Aorta (tissue), 5 donors: ENCODE measurements around the gene MAP1B. TPM values are rescaled to one million over a fixed set of nuclear protein-coding genes. Genes with fewer than 3 reads are reported as not detected.

Source experiments
- ATAC-seq: fragments of 200-7000 bp; cut with Tn5 transposase; one replicate; pipeline ENCODE4 v1.9.1; 2022; ENCODE audit warnings: moderate library complexity; ENCODE audit not compliant: low FRiP score
- DNase-seq, 2 donors: peaks; one replicate each; pipeline ENCODE4 v3.0.0-alpha.2; 2020
- H3K27ac ChIP-seq, 2 donors: one replicate each; pipeline ENCODE4 v1.5.1; 2013; ENCODE audit warnings: low read length in 2 of 2, mild to moderate bottlenecking in 2 of 2, moderate library complexity in 2 of 2, control low read depth in 1 of 2, inconsistent platforms in 1 of 2, low read depth in 1 of 2
- H3K27me3 ChIP-seq, 2 donors: one replicate each; pipeline ENCODE4 v1.6.1; 2013; ENCODE audit warnings: control low read depth in 1 of 2, low read length in 1 of 2, mild to moderate bottlenecking in 1 of 2, moderate library complexity in 1 of 2; ENCODE audit not compliant: insufficient read depth in 2 of 2, control insufficient read depth in 1 of 2
- H3K36me3 ChIP-seq, 2 donors: one replicate each; pipeline ENCODE4 v1.6.1; 2013; ENCODE audit warnings: control low read depth in 1 of 2, low read length in 1 of 2, mild to moderate bottlenecking in 1 of 2; ENCODE audit not compliant: insufficient read depth in 2 of 2, control insufficient read depth in 1 of 2
- H3K4me1 ChIP-seq, 2 donors: one replicate each; pipeline ENCODE4 v1.6.1; 2013; ENCODE audit warnings: low read length in 2 of 2, control low read depth in 1 of 2, mild to moderate bottlenecking in 1 of 2, moderate library complexity in 1 of 2; ENCODE audit not compliant: insufficient read depth in 2 of 2, control insufficient read depth in 1 of 2
- H3K4me3 ChIP-seq, 2 donors: one replicate each; pipeline ENCODE4 v1.5.1; 2013; ENCODE audit warnings: low read length in 2 of 2, control low read depth in 1 of 2, mild to moderate bottlenecking in 1 of 2
- H3K9me3 ChIP-seq: one replicate; pipeline ENCODE4 v1.6.1; 2013; ENCODE audit warnings: mild to moderate bottlenecking, low read length; ENCODE audit not compliant: control insufficient read depth
- WGBS, 2 donors: extraction: QIAGEN DNeasy Blood & Tissue Kit; methylation state at CpG; one replicate each; pipeline ENCODE4 v1.1.7; 2013; 5-methylcytosine and 5-hydroxymethylcytosine counted together
- intact Hi-C, 2 donors: fragments of 100-400 bp; cut with DNase I; formaldehyde crosslinking; loops; one replicate each; pipeline versions ENCODE4 v1.14.2 to v1.15.0; 2022
- polyA plus RNA-seq, 2 donors: library from polyadenylated mRNA; stranded (reverse); fragments of 200-250 nt; gene quantifications; one replicate each; pipeline ENCODE4 v1.2.3, GENCODE V29; 2013
- total RNA-seq, 2 donors: library from RNA; stranded (reverse); fragmentation: NEBNext Ultra II Directional; extraction: Animal tissue kit (Norgen Biotek cat#: 25700); gene quantifications; one replicate each; pipeline ENCODE4 v1.2.1, GENCODE V29; 2021
- donor health status: healthy with polysubstance abuse.
- donor health status: Bipolar disorder and iron deficiency.
- donor health status: DM: no; HTN: no; CAD: no.
- donor health status: DM: no; HTN: no; CAD: no.
- donor health status: DM: yes; HTN: yes; CAD: no.

Gene MAP1B
- total and polyA plus RNA-seq, 4 donors: 27.2 to 754 (median 224) TPM

- H3K36me3 ChIP-seq: peaks cover 14 to 30% of the 10 kb centered on the region in 2 donors
- H3K4me1 ChIP-seq: peaks cover 0 to 7% of the 10 kb centered on the region in 2 donors
Observed at GRCh38 chr5:72202331-72202825, 95.1 kb downstream of the MAP1B start.

GRCh38 chr5:72203251-72203845 lies 96.1 kb downstream of the MAP1B start:
- no peaks in the 10 kb centered on the region for H3K27me3 ChIP-seq
- DNase-seq (no peak), ATAC-seq (no peak)
- peak overlapping the region in 1 of 2 donors; percentile 21 for H3K27ac ChIP-seq
- 59 to 64% methylated on average over 8 of the region's 8 CpGs for WGBS, 2 donors
- H3K4me1 ChIP-seq: peaks cover 0 to 7% of the 10 kb centered on the region in 2 donors
- H3K4me3 ChIP-seq: no peak overlapping the region
- H3K9me3 ChIP-seq: no peaks in the 10 kb centered on the region
- peaks cover 14 to 26% of the 10 kb centered on the region in 2 donors for H3K36me3 ChIP-seq
- intact Hi-C loops: no loop called here

More at GRCh38 chr5:72202331-72202825, 95.1 kb downstream of the MAP1B start:
- H3K4me3 ChIP-seq: no peak overlapping the region
- H3K9me3 ChIP-seq: no peaks in the 10 kb centered on the region
- no peak for ATAC-seq
- DNase-seq: no peak
- H3K27me3 ChIP-seq: no peaks in the 10 kb centered on the region
- 18 to 34% methylated on average over 3 of the region's 3 CpGs for WGBS, 2 donors
- intact Hi-C loops: no loop called here
- H3K27ac ChIP-seq: peak overlapping the region in 1 of 2 donors; percentile 43

GRCh38 chr5:72204946-72205345 lies 97.7 kb downstream of the MAP1B start:
- Histone ChIP-seq H3K4me1 (peaks cover 0 to 7% of the 10 kb centered on the region in 2 donors), H3K4me3 (no peak overlapping the region), H3K27ac (no peak overlapping the region), H3K9me3 (no peaks in the 10 kb centered on the region), H3K27me3 (no peaks in the 10 kb centered on the region), H3K36me3 (peaks cover 15% of the 10 kb centered on the region in 2 donors)
- ATAC-seq: no peak
- DNase-seq: no peak
- 94% methylated on average over 1 of the region's 1 CpG for WGBS, 2 donors
- intact Hi-C loops: loop anchor here in 1 of 2 donors (5.0 kb wide), 1 partner anchor 102 kb away; no protein-coding TSS in a partner anchor

DNA sequence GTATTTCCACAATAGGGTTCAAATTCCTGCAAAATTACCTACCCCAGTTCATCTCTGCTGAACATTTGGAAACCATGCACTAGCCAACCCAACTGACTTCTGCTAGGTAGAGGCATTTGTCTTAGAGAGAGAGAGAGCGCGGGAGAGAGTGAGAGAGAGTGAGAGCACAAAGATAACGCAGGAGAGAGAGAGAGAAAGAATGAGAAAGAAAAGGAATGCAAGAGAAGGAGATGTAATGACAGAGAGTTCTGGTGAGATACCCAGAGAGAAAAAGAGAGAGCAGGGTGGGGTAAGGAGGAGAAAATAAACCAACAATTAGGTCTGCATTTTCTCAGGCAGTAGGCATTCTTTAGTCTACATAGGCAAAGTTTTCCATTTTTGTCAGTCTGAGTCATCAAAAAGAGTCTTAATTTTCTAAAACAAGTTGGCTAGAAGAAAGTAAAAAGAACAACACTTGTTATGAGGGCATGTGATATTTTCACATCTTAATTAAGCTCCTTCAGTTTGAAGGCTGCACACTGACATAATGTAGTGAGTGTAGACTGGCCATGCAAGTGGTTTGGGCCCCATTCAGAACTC lies 98.2 kb downstream of the MAP1B start:
- Histone ChIP-seq H3K4me1 (peaks cover 3 to 7% of the 10 kb centered on the region in 2 donors), H3K36me3 (peaks cover 13 to 15% of the 10 kb centered on the region in 2 donors), H3K4me3 (no peak overlapping the region), H3K9me3 (no peaks in the 10 kb centered on the region), H3K27ac (no peak overlapping the region), H3K27me3 (no peaks in the 10 kb centered on the region)
- intact Hi-C loops: loop anchor here in 1 of 2 donors (5.0 kb wide), 1 partner anchor 102 kb away; no protein-coding TSS in a partner anchor
- ATAC-seq (no peak), DNase-seq (no peak)
- WGBS, 2 donors: 92 to 94% methylated on average over 3 of the region's 3 CpGs

- Histone ChIP-seq H3K27me3 (no peaks in the 10 kb centered on the region), H3K27ac (no peak overlapping the region), H3K4me3 (no peak overlapping the region), H3K4me1 (peaks cover 3 to 7% of the 10 kb centered on the region in 2 donors), H3K9me3 (no peaks in the 10 kb centered on the region), H3K36me3 (peaks cover 13 to 15% of the 10 kb centered on the region in 2 donors)
- DNase-seq (no peak), ATAC-seq (no peak)
- 48 to 64% methylated on average over 3 of the region's 3 CpGs for WGBS, 2 donors
- intact Hi-C loops: loop anchor here in 1 of 2 donors (5.0 kb wide), 1 partner anchor 101 kb away; no protein-coding TSS in a partner anchor
Observed at GRCh38 chr5:72206160-72206559, 98.9 kb downstream of the MAP1B start.

DNA sequence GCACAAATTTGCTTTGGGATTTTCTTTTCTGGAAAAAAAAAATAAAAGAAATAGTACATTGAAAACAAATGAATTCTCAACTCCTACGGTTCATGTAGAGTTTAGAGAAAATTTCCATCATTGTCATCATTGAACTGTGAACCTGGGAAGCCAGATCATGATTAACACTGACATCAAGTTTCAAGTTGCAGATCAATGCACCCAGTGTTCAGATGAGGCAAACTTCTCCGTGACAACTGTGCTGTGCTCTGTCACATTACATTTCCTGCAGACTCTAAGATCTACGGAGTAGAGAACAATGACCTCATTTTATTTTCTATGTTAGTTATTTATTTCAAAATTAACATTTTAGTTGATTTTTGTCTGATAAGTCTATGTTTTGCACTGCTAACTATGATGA lies 99.7 kb downstream of the MAP1B start:
- Histone ChIP-seq H3K36me3 (peaks cover 13 to 15% of the 10 kb centered on the region in 2 donors), H3K27ac (no peak overlapping the region), H3K4me1 (peaks cover 3 to 13% of the 10 kb centered on the region in 2 donors), H3K9me3 (no peaks in the 10 kb centered on the region), H3K4me3 (no peak overlapping the region), H3K27me3 (no peaks in the 10 kb centered on the region)
- no peak for DNase-seq
- 35 to 44% methylated on average over 3 of the region's 3 CpGs for WGBS, 2 donors
- intact Hi-C loops: loop anchor here in 1 of 2 donors (5.0 kb wide), 1 partner anchor 100 kb away; no protein-coding TSS in a partner anchor
- ATAC-seq: no peak

- peaks cover 11 to 13% of the 10 kb centered on the region in 2 donors for H3K36me3 ChIP-seq
- WGBS, 2 donors: 73 to 79% methylated on average over 3 of the region's 3 CpGs
Observed at GRCh38 chr5:72208324-72208926, 101.2 kb downstream of the MAP1B start.

DNA sequence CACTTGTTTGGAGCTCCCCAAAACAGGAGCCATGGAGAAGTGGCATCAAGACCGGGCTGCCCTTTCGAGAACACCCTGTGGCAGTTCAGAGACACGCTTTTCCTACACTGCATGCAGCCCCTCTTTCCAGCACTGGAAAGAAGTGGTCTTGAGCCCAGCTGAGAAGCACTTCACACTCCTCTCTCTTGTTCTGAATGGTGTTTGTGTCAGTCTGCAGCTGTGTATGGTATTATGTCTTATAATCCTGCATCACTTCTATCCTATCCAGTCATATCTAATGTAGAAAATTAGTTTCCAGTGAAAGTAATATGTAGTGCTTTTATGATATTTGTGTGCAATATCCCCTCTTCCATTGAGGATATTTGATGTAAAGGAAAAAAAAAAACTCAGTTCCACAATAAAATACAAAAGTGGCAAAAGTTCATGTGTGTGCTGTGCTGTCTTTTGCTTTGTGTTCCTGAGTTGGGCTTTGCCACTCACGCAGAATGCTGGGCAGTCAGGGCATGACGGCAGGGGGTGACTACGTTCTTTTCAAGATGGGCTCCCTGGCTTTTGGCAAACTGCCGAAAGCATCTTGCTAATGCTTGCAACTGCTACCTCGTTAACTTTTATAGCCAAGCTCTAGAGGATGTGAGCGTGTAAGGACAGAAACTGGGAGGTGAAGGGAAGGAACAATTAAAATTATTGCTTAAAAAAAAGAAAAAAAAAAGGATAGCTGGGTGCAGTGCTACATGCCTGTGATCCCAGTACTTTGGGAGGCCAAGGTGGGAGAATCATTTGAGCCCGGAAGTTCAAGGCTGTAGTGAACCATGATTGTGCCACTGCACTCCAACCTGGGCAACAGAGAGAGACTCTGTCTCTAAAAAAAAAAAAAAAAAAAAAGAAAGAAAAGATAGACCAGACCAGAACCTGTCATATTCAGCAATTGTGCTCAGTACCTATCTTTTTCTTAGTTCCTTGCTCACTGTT lies 102.2 kb downstream of the MAP1B start:
- no peaks in the 10 kb centered on the region for H3K9me3 ChIP-seq
- intact Hi-C loops: loop anchor here in 1 of 2 donors (5.0 kb wide), 2 partner anchors 38 to 98 kb away; no protein-coding TSS in a partner anchor
- peak overlapping the region in 1 of 2 donors; percentile 72 for H3K27ac ChIP-seq
- no peak overlapping the region for H3K4me3 ChIP-seq
- peaks cover 5 to 8% of the 10 kb centered on the region in 2 donors for H3K36me3 ChIP-seq
- DNase-seq (peak in 1 of 2 donors; percentile 51), ATAC-seq (no peak)
- no peaks in the 10 kb centered on the region for H3K27me3 ChIP-seq
- H3K4me1 ChIP-seq: peaks cover 3 to 12% of the 10 kb centered on the region in 2 donors
- 44 to 46% methylated on average over 10 of the region's 10 CpGs for WGBS, 2 donors

More at GRCh38 chr5:72208324-72208926, 101.2 kb downstream of the MAP1B start:
- ATAC-seq (no peak), DNase-seq (no peak)
- no peak overlapping the region for H3K4me3 ChIP-seq
- H3K4me1 ChIP-seq: peaks cover 3 to 12% of the 10 kb centered on the region in 2 donors
- no peaks in the 10 kb centered on the region for H3K27me3 ChIP-seq
- no peaks in the 10 kb centered on the region for H3K9me3 ChIP-seq
- H3K27ac ChIP-seq: no peak overlapping the region
- intact Hi-C loops: loop anchor here in 1 of 2 donors (5.0 kb wide), 1 partner anchor 99 kb away; no protein-coding TSS in a partner anchor
